HepG2 (cell line): Measurements from ENCODE around the gene CMYA5. TPM values are rescaled to one million over a fixed set of nuclear protein-coding genes. Genes with fewer than 3 reads are reported as not detected.
A peak's percentile ranks its signal among the peaks of the same experiment; 100 is the strongest.

ENCODE experiments used
- BORCS8-MEF2B ChIP-seq: sonication (generic); formaldehyde crosslinking; IDR thresholded peaks from 2 replicates; pipeline ENCODE4 v1.8.0; 2022; ENCODE audit warnings: mild to moderate bottlenecking, missing genetic modification reagents
- FOXA3 ChIP-seq: IDR thresholded peaks from 2 replicates; pipeline ENCODE4 v1.6.1; 2016; ENCODE audit warnings: missing genetic modification reagents, missing compliant biosample characterization
- GLMP ChIP-seq: sonication (generic); formaldehyde crosslinking; IDR thresholded peaks from 2 replicates; pipeline ENCODE4 v1.9.0; 2021; ENCODE audit warnings: missing genetic modification reagents, mild to moderate bottlenecking, borderline replicate concordance
- KAT7 ChIP-seq: IDR thresholded peaks from 2 replicates; pipeline ENCODE4 v1.6.1; 2018; ENCODE audit warnings: borderline replicate concordance, missing compliant biosample characterization
- MED1 ChIP-seq: sonication (generic); formaldehyde crosslinking; IDR thresholded peaks from 2 replicates; pipeline ENCODE4 v1.4.0; 2020; ENCODE audit warnings: missing genetic modification reagents
- MXD1 ChIP-seq: sonication (generic); formaldehyde crosslinking; IDR thresholded peaks from 2 replicates; pipeline ENCODE4 v1.4.0; 2020; ENCODE audit warnings: mild to moderate bottlenecking, missing genetic modification reagents
- NFIC ChIP-seq: IDR thresholded peaks from 2 replicates; pipeline ENCODE4 v1.6.1; 2012; ENCODE audit warnings: mild to moderate bottlenecking, low read length, inconsistent platforms
- RARA ChIP-seq: IDR thresholded peaks from 2 replicates; pipeline ENCODE4 v1.6.1; 2016; ENCODE audit warnings: missing genetic modification reagents, missing compliant biosample characterization
- RNF2 ChIP-seq: fragments of 450-650 bp; conservative IDR thresholded peaks from 2 replicates; pipeline ENCODE4 v1.6.1; 2016; ENCODE audit warnings: low read depth
- SIX4 ChIP-seq: sonication (generic); formaldehyde crosslinking; IDR thresholded peaks from 2 replicates; pipeline ENCODE4 v1.4.0; 2020; ENCODE audit warnings: missing genetic modification reagents
- SP1 ChIP-seq, 2 experiments: fragments of 450-650 bp in 1 of 2; sonication (generic) in 1 of 2; formaldehyde crosslinking in 1 of 2; IDR thresholded peaks; 2 replicates each; pipeline versions ENCODE4 v1.4.0 to v1.6.1; 2016 to 2020; ENCODE audit warnings: missing genetic modification reagents in 1 of 2
- ZNF207 ChIP-seq: fragments of 450-650 bp; IDR thresholded peaks from 2 replicates; pipeline ENCODE4 v1.6.1; 2016; ENCODE audit warnings: antibody characterized with exemption, borderline replicate concordance
- ZNF484 ChIP-seq: sonication (generic); formaldehyde crosslinking; IDR thresholded peaks from 2 replicates; pipeline ENCODE4 v1.5.1; 2020; ENCODE audit warnings: mild to moderate bottlenecking, low read depth, missing genetic modification reagents, borderline replicate concordance
- ZNF562 ChIP-seq: sonication (generic); formaldehyde crosslinking; IDR thresholded peaks from 2 replicates; pipeline ENCODE4 v1.8.0; 2022; ENCODE audit warnings: missing genetic modification reagents, borderline replicate concordance
- ZNF572 ChIP-seq: sonication (generic); formaldehyde crosslinking; IDR thresholded peaks from 2 replicates; pipeline ENCODE4 v1.5.1; 2020; ENCODE audit warnings: mild to moderate bottlenecking, missing genetic modification reagents
- ZNF749 ChIP-seq: sonication (generic); formaldehyde crosslinking; IDR thresholded peaks from 2 replicates; pipeline ENCODE4 v1.8.0; 2022; ENCODE audit warnings: mild to moderate bottlenecking, missing genetic modification reagents, moderate library complexity, borderline replicate concordance
- ZNF776 ChIP-seq: sonication (generic); formaldehyde crosslinking; IDR thresholded peaks from 2 replicates; pipeline ENCODE4 v1.4.0; 2020; ENCODE audit warnings: mild to moderate bottlenecking, missing genetic modification reagents
- polyA plus RNA-seq, 8 experiments: library from polyadenylated mRNA; depleted of rRNA in 3 of 8; stranded (reverse) in 7 of 8; unstranded in 1 of 8; fragments of >200 nt; fragmentation: Illumina TruSeq in 4 of 8; extraction: Trizol in 4 of 8; gene quantifications; 2 replicates each; pipeline versions ENCODE4 v1.2.1 to v1.2.3, GENCODE V29; 2011 to 2016; ENCODE audit warnings: low read depth in 4 of 8, missing spikeins in 1 of 8, mixed read lengths in 1 of 8; ENCODE audit not compliant: insufficient read depth in 1 of 8
- total RNA-seq, 5 experiments: library from RNA; depleted of rRNA; stranded (reverse); fragments of >200 nt; fragmentation: Illumina TruSeq; extraction: Trizol; gene quantifications; 2 replicates each; pipeline ENCODE4 v1.2.3, GENCODE V29; 2016; ENCODE audit warnings: low read depth in 1 of 5
- TF ChIP-seq, protein P1 (sequence below): sonication (generic); formaldehyde crosslinking; IDR thresholded peaks from 2 replicates; pipeline ENCODE4 v1.4.0; 2020; ENCODE audit warnings: mild to moderate bottlenecking, missing genetic modification reagents
- TF ChIP-seq, protein P2 (sequence below): sonication (generic); formaldehyde crosslinking; IDR thresholded peaks from 2 replicates; pipeline ENCODE4 v1.8.1; 2022; ENCODE audit warnings: low read depth, mild to moderate bottlenecking, missing genetic modification reagents
- TF ChIP-seq, protein P3 (sequence below): sonication (generic); formaldehyde crosslinking; IDR thresholded peaks from 2 replicates; pipeline ENCODE4 v1.4.0; 2020; ENCODE audit warnings: missing genetic modification reagents, borderline replicate concordance
- TF ChIP-seq, protein P4 (sequence below): sonication (generic); formaldehyde crosslinking; IDR thresholded peaks from 2 replicates; pipeline ENCODE4 v1.5.0; 2020; ENCODE audit warnings: missing genetic modification reagents

The CMYA5 gene
- total and polyA plus RNA-seq, 2 of the 13 experiments (the other 11 are each of a cell fraction or from before 2014, with no cell fraction given), result 0.13 to 0.51 TPM

- TF ChIP-seq SP1 (IDR thresholded peaks at IDR 0.05), result no peak
- TF ChIP-seq SP1 (CRISPR knock-in tag; IDR thresholded peaks at IDR 0.05), result no peak
- TF ChIP-seq NFIC, result no peak
- 0 out of 2 replicates have a peak, but pooled peaks have one; percentile 31 for TF ChIP-seq ZNF572
- no peak for TF ChIP-seq ZNF207
- TF ChIP-seq ZNF776 (CRISPR knock-in tag), result no peak
- peak; percentile 51 for TF ChIP-seq FOXA3 (CRISPR knock-in tag)
- TF ChIP-seq, protein P1, sequence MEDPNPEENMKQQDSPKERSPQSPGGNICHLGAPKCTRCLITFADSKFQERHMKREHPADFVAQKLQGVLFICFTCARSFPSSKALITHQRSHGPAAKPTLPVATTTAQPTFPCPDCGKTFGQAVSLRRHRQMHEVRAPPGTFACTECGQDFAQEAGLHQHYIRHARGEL, result no peak
- no peak for TF ChIP-seq RARA (CRISPR knock-in tag)
- TF ChIP-seq GLMP (CRISPR knock-in tag), result no peak
- TF ChIP-seq, protein P2, sequence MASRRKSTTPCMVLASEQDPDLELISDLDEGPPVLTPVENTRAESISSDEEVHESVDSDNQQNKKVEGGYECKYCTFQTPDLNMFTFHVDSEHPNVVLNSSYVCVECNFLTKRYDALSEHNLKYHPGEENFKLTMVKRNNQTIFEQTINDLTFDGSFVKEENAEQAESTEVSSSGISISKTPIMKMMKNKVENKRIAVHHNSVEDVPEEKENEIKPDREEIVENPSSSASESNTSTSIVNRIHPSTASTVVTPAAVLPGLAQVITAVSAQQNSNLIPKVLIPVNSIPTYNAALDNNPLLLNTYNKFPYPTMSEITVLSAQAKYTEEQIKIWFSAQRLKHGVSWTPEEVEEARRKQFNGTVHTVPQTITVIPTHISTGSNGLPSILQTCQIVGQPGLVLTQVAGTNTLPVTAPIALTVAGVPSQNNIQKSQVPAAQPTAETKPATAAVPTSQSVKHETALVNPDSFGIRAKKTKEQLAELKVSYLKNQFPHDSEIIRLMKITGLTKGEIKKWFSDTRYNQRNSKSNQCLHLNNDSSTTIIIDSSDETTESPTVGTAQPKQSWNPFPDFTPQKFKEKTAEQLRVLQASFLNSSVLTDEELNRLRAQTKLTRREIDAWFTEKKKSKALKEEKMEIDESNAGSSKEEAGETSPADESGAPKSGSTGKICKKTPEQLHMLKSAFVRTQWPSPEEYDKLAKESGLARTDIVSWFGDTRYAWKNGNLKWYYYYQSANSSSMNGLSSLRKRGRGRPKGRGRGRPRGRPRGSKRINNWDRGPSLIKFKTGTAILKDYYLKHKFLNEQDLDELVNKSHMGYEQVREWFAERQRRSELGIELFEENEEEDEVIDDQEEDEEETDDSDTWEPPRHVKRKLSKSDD (CRISPR knock-in tag), result no peak
- TF ChIP-seq ZNF484 (CRISPR knock-in tag), result no peak
- peak; percentile 93 for TF ChIP-seq SIX4 (CRISPR knock-in tag)
- TF ChIP-seq ZNF749, result no peak
- no peak for TF ChIP-seq KAT7
- no peak for TF ChIP-seq ZNF562 (CRISPR knock-in tag)
- no peak for TF ChIP-seq BORCS8-MEF2B (CRISPR knock-in tag)
- peak; percentile 57 for TF ChIP-seq MED1
- TF ChIP-seq, protein P3, sequence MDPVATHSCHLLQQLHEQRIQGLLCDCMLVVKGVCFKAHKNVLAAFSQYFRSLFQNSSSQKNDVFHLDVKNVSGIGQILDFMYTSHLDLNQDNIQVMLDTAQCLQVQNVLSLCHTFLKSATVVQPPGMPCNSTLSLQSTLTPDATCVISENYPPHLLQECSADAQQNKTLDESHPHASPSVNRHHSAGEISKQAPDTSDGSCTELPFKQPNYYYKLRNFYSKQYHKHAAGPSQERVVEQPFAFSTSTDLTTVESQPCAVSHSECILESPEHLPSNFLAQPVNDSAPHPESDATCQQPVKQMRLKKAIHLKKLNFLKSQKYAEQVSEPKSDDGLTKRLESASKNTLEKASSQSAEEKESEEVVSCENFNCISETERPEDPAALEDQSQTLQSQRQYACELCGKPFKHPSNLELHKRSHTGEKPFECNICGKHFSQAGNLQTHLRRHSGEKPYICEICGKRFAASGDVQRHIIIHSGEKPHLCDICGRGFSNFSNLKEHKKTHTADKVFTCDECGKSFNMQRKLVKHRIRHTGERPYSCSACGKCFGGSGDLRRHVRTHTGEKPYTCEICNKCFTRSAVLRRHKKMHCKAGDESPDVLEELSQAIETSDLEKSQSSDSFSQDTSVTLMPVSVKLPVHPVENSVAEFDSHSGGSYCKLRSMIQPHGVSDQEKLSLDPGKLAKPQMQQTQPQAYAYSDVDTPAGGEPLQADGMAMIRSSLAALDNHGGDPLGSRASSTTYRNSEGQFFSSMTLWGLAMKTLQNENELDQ, result no peak
- no peak for TF ChIP-seq RNF2
- TF ChIP-seq, protein P4, sequence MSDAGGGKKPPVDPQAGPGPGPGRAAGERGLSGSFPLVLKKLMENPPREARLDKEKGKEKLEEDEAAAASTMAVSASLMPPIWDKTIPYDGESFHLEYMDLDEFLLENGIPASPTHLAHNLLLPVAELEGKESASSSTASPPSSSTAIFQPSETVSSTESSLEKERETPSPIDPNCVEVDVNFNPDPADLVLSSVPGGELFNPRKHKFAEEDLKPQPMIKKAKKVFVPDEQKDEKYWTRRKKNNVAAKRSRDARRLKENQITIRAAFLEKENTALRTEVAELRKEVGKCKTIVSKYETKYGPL (CRISPR knock-in tag), result no peak
- TF ChIP-seq MXD1 (CRISPR knock-in tag), result no peak
These were observed 65.4 kb downstream of the CMYA5 start (continued) for GRCh38 chr5:79754865-79755555.
